ENCODE data around the gene ZFAND3.

ZFAND3 gene

DNA sequence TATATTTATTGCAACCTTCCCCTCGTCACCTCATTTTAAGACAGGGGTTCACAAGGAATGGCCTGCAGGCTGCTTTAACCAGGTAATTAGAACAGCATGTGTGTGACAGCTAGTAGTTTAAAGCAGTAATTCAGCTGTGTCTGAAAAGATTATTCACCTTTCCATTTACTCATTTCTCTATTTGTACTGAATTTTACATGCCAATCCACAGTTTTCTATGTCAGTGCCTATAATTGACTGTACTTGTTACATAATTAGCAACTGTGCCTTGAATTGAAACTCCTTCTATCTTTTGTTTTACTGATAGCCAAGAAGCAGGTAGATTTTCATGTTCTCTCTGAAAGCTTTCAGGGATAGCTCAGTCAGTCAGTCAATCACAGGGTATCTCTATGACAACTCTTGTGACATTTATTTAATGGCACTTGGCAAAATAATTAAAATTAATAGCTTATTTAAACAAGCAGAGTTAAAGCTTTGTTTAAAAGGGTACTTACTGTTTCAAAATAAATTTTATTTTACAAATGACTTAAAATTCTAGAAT is 214.0 kb downstream of the ZFAND3 start:
- TF ChIP-seq GATA3 (IDR thresholded peaks at IDR 0.05; ENCODE audit: low read depth, low read length) (no peak), GATA2 (IDR thresholded peaks at IDR 0.05; ENCODE audit: low read depth, low read length) (no peak)

DNA sequence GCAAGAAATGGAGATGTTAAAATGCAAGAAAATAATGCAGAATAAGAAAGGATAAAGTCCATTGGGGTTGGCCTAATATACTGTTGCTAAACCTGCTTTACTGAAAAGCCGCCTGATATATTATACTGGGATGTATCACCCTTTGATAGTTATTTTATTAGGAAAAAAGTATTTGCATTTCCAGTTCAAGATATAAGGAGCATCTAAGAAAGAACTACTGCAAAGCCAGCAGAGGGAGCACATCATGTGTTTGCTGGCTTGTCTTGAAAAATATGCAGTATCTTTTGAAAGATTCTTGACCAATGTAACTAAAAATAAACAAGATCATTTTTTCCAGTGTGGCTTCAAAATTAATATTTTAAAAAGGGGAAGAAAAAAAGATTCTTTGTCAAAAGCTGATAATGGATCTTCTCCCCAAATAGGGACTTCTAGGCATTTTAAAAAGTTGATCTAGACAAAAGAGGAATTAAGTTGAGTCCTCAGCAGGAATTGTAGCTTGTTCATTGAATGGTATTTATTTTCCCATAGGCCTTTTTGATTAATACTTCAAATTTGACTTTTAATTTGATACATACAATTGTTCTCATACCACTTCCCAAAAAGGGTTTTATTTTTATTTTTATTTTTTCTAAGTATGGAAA is 214.9 kb downstream of the ZFAND3 start:
- no peak for TF ChIP-seq GATA2 (IDR thresholded peaks at IDR 0.05; ENCODE audit: low read depth, low read length)
- TF ChIP-seq GATA3 (IDR thresholded peaks at IDR 0.05; ENCODE audit: low read depth, low read length): no peak

DNA sequence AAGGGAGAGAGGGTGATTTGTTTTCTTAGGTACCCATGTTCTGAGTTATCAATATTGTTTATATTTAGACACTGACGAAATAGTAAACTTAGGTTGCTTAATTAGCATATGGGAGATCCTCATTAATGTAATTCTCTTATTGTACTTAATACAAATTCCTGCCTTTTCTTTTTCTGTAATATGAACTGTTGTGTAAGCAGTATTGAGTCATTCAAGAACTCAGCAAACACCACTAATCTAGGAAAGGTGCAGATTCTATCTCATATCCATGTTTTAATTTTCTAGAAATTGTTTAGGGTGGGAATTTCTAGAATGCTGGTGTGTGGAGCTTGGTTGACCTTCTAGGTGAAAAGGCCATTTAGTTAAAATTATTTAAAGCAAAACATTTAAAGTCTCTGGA is 216.0 kb downstream of the ZFAND3 start:
- TF ChIP-seq GATA2 (IDR thresholded peaks at IDR 0.05; ENCODE audit: low read depth, low read length): no peak
- no peak for TF ChIP-seq GATA3 (IDR thresholded peaks at IDR 0.05; ENCODE audit: low read depth, low read length)

DNA sequence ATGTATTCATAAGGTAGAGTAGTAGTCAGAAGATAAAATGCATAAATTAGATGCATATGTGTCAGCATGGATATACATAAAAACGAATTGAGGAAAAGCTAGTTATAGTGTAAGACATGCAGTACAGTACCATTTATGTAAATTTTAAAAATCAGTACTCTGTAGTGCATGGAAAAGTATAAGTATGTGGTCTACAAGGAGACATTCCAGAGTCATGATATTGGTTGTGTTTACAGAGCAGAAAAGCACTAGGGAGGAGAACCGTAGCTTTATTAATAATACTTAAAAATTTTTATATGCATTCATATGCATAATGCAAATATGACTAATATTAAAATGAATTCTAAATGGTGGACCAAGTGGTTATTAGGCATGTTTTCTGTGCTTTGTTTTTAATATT is 220.0 kb downstream of the ZFAND3 start:
- TF ChIP-seq GATA3 (IDR thresholded peaks at IDR 0.05; ENCODE audit: low read depth, low read length) (no peak), GATA2 (IDR thresholded peaks at IDR 0.05; ENCODE audit: low read depth, low read length) (no peak)

DNA sequence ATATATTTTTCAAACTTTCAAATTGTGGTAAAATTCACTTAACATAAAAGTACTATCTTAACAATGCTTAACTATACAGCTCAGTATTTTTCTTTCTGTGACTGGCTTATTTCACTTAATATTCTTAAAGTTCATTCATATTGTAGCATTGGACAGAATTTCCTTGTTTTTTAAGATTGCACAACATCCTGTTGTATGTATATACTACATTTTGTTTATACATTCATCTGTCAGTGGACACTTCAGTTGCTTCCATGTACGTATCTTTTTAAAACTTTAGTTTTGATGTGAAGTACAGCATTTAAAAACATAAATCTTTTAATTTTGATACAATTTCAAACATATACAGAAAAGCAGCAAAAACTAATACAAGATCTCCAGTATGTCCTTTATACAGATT is 220.7 kb downstream of the ZFAND3 start:
- TF ChIP-seq GATA3 (IDR thresholded peaks at IDR 0.05; ENCODE audit: low read depth, low read length) (no peak), GATA2 (IDR thresholded peaks at IDR 0.05; ENCODE audit: low read depth, low read length) (no peak)

DNA sequence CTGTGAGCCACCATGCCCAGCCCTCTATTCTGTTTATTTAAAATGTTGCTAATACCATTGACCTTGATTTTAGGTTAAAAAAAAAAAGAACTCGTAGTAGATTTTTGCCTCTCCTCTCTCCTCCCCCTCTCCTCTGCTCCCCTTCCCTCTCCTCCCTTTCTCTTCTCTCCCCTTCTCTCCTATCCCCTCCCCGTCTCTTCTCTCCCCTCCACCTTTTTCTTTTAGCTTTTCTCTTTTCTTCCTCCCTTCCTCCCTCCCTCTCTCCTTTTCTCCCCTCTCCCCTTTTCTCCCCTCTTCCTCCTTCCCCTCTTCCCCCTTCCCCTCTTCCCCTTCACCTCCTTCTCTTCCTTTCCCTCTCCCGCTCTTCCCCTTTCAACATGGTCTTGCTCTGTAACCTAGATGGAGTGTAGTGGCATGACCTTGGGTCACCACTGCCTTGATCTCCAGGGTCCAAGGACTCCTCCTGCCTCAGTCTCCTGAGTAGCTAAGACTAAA is 223.8 kb downstream of the ZFAND3 start:
- no peak for TF ChIP-seq GATA2 (IDR thresholded peaks at IDR 0.05; ENCODE audit: low read depth, low read length)
- TF ChIP-seq GATA3 (IDR thresholded peaks at IDR 0.05; ENCODE audit: low read depth, low read length): no peak

DNA sequence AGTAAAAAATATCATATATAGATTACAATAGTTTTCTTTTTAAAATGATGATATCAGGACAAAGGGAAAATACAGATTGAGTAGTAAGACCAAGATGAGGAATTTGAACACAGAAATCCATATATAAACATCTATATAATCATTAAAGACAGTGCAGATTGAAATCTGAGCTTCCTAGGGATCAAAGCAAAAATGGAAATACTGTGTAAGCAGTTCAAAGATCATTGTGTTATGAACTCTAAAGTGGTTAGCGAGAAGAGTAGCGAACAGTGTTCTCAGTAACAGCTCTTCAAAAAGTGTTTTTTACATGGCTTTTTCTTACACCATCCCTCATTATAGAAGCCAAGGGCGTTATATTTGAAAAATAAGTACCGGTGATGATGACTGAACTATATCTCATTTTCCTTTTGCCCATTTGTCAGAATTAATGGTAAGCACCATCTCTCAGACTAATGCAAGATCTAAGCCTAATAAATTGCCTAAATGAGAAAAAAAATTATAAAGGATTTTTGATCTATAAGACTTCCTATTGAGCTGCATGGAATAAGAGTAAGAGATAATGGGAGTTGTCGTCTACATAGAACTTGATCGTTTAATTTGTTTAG is 226.3 kb downstream of the ZFAND3 start:
- TF ChIP-seq GATA2 (IDR thresholded peaks at IDR 0.05; ENCODE audit: low read depth, low read length) (no peak), GATA3 (IDR thresholded peaks at IDR 0.05; ENCODE audit: low read depth, low read length) (no peak)

DNA sequence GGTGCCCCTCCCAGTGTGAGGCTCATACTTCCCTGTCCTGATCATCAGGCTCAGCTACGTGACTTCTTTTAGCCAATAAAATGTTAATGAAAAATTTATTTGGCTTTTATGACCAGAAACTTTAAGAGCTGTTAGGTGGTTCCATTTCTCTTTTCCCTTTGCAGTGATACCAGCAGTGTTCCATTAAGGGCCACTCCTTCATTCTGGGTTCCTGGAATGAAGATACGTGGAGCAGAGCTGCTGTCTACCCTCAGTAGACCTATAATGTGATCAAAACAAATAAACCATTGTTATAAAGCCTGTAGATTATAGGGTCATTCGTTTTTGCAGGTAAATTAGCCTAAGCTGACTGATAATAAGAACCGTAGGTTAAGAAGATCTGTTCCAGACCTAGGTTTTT is 228.0 kb downstream of the ZFAND3 start:
- TF ChIP-seq GATA2 (IDR thresholded peaks at IDR 0.05; ENCODE audit: low read depth, low read length) (no peak), GATA3 (IDR thresholded peaks at IDR 0.05; ENCODE audit: low read depth, low read length) (no peak)

DNA sequence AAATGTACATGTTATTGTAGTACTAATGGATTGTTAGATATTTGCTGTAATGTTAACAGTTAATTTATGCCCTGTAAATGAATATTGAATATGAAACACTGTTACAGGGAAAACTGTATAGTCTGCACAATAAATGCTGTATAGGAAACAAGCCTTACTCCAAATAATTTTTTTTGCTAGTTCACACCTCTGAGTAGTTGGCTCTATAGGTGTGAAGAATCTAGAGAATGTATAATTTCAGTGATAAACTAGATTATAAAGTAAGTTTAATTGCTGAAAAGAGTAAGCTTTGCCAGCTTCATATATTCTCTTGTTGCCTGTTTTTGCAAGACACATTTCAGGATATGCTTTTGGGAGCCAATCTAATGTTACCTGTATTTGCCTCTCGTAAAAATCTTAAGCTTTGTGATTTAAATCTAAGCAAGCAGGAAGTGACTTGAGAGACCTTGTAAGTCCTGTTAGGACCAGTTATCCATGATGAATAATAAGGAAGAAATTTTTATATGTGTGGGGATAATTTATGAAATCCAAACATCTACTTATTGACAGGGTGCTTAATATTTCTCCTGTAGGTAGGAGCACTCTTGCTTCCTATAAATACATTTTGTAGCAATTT is 232.4 kb downstream of the ZFAND3 start:
- TF ChIP-seq GATA3 (IDR thresholded peaks at IDR 0.05; ENCODE audit: low read depth, low read length): no peak
- no peak for TF ChIP-seq GATA2 (IDR thresholded peaks at IDR 0.05; ENCODE audit: low read depth, low read length)

DNA sequence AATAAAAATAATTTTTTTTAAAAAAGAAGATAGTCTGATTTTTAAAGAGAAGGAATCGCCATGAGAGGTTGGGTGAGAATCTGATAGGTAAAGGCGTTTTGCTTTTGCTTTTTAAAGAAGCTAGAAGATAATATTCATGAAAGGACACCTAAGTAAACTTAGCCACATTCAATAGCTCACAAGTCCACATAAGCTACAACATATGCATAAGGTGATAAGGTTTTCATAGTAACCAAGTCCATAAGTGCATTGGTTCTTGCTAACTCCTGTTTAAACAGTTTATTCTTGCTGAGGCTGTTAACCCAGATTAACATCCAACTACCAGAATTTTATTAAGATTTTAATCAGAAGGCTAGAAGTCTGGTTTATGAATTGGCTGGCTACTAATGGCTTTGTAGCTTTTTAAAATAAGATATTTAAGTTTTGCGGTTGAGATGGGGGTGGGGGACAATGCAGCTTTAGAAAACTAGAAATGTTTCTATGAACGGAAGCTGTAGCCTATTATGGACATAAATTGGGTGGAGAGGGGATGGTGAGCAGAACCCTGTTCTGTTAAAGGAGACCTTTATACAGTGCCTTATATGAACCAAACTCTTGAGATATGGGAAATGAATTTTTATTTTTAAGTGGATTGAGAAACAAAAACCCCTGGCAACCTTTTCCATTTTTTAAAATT is 235.1 kb downstream of the ZFAND3 start:
- TF ChIP-seq GATA3 (IDR thresholded peaks at IDR 0.05; ENCODE audit: low read depth, low read length) (peak; percentile 27; the same call in 1 of the 2 replicates), GATA2 (IDR thresholded peaks at IDR 0.05; ENCODE audit: low read depth, low read length) (no peak)

DNA sequence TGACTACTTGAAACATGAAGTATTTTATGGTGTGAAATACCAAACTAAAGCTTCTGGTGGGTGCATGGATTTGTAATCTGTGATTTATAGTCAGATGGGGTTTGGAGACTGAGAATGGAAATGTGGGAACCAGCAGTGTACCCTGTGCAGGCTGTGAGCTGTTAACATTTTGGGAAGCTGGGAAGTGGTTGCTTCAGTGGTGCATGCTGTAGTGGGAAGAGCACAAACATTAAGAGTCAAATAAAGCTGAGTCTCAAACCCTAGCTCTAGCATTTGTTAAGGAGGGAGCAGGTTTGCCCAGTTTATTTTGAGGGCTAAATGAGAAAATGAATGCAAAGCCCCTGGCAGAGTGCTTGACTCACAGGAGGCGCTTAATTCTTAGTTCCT is 235.7 kb downstream of the ZFAND3 start:
- TF ChIP-seq GATA3 (IDR thresholded peaks at IDR 0.05; ENCODE audit: low read depth, low read length) (no peak), GATA2 (IDR thresholded peaks at IDR 0.05; ENCODE audit: low read depth, low read length) (no peak)

DNA sequence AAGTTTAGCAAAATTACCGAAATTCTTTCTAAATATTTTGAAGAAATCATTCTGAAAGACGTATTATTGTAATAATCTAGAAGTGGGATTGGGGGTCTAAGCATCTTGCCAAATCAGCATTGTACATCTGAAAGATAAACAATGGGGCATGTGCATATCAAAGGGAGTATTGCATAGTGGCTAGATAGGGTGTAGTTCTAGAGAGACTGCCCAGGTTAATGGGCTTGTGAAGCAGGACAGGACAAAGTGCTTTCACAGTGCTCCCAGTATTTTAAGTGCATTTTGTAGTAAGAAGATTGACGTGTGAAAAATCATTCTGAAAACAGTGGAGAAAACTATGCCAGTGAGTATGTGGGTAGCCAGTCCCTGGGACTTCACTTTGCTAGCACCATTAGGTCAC is 236.8 kb downstream of the ZFAND3 start:
- TF ChIP-seq GATA2 (IDR thresholded peaks at IDR 0.05; ENCODE audit: low read depth, low read length) (no peak), GATA3 (IDR thresholded peaks at IDR 0.05; ENCODE audit: low read depth, low read length) (no peak)

DNA sequence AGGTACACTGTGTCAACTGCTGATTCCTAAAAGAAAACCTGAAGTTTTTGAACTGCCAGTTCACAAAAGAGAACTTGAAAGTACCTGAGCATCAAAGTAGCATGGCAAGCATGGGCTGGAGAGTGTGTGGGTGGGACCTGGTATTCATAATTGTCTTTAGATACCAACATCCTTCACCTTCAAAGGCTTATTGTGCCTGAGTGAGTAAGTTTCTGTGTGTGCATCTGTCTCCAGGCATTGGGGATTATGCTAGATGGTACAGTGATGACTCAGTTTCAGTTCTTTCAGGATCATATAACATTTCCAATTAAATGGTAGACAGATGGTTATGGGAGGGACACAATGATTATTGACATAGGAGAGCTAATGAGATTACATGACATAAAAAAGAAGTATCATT is 238.5 kb downstream of the ZFAND3 start:
- no peak for TF ChIP-seq GATA3 (IDR thresholded peaks at IDR 0.05; ENCODE audit: low read depth, low read length)
- no peak for TF ChIP-seq GATA2 (IDR thresholded peaks at IDR 0.05; ENCODE audit: low read depth, low read length)

DNA sequence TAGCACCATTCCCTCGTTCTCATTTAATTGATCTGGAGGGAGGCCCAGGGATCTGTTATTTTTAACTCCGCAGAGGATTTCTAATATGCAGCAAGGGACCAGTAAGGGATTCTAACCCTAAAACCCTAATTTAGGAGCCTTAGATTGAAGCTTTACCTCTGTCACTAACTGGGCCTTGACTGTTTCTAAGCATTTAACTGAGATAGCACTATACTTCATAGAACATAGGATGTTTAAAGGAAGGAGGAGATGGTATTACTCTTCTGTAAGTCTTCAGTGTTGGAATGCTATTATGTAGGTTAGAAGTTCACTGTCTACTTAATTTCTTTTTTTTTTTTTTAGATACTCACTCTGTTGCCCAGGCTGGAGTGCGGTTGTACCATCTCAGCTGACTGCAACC is 242.5 kb downstream of the ZFAND3 start:
- TF ChIP-seq GATA2 (IDR thresholded peaks at IDR 0.05; ENCODE audit: low read depth, low read length) (no peak), GATA3 (IDR thresholded peaks at IDR 0.05; ENCODE audit: low read depth, low read length) (no peak)
